ENCODE measurements around the gene RUVBL1. TPM values are rescaled to one million over a fixed set of nuclear protein-coding genes. Genes with fewer than 3 reads are reported as not detected.

The RUVBL1 gene
- total RNA-seq, 1 experiment from 2014 or later: 153 TPM

GRCh38 chr3:128100161-128100560, 23.5 kb downstream of the RUVBL1 start:
- POLR2A ChIA-PET (ENCODE audit: low non-redundant PET): no interaction called here
- BruUV-seq (replicated peaks): no TSS peak
- H3K4me1 ChIP-seq (ENCODE audit: insufficient read depth, low read length, poor library complexity, severe bottlenecking): no peaks in the 10 kb centered on the region
- intact Hi-C loops (cut with micrococcal nuclease; ENCODE audit: unreplicated experiment): no loop called here
- CTCF ChIA-PET: no interaction called here
- H3K9me3 ChIP-seq (ENCODE audit: low read depth, low read length, poor library complexity, severe bottlenecking): no peaks in the 10 kb centered on the region
- no peak for DNase-seq (ENCODE audit: low spot score)
- TF ChIP-seq EZH2 (IDR thresholded peaks at IDR 0.05; ENCODE audit: borderline replicate concordance, low read depth, low read length, poor library complexity, severe bottlenecking) (no peak), CTCF (conservative IDR thresholded peaks at IDR 0.05; ENCODE audit: low read depth, low read length) (no peak)
- peaks cover 94% of the 10 kb centered on the region for H3K36me3 ChIP-seq (ENCODE audit: insufficient read depth, low read length, poor library complexity, severe bottlenecking)
- H3K4me3 ChIP-seq (ENCODE audit: low read depth, low read length, poor library complexity, severe bottlenecking): no peak overlapping the region
- no peaks in the 10 kb centered on the region for H3K27me3 ChIP-seq (replicated peaks; ENCODE audit: insufficient read depth, low read depth, low read length, poor library complexity)
- H3K27ac ChIP-seq (ENCODE audit: low read depth, low read length, poor library complexity, severe bottlenecking): no peak overlapping the region

DNA sequence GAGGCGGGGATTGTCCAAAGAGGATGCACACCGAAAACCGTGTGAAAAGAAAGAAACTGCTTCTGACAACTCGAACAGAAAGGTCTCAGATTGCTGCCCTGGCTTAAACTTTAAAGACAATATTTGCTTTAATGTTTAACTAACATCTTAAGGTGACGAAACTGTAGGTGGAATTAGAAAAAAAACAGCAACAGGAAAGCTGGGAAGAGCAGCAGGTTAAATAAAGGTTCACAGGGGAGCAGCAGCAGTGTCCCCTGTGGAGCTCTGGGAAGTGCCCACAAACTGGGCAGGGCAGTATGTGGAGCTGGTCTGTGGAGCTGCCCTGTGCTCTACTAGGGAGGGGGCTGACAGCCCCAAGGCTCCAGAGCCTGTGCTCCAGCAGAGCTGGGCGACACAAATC, 25.4 kb downstream of the RUVBL1 start:
- TF ChIP-seq CTCF (conservative IDR thresholded peaks at IDR 0.05; ENCODE audit: low read depth, low read length) (no peak), EZH2 (IDR thresholded peaks at IDR 0.05; ENCODE audit: borderline replicate concordance, low read depth, low read length, poor library complexity, severe bottlenecking) (no peak)
- H3K4me1 ChIP-seq (ENCODE audit: insufficient read depth, low read length, poor library complexity, severe bottlenecking): no peaks in the 10 kb centered on the region
- DNase-seq (ENCODE audit: low spot score): no peak
- no peaks in the 10 kb centered on the region for H3K9me3 ChIP-seq (ENCODE audit: low read depth, low read length, poor library complexity, severe bottlenecking)
- POLR2A ChIA-PET (ENCODE audit: low non-redundant PET): no interaction called here
- no peak overlapping the region for H3K4me3 ChIP-seq (ENCODE audit: low read depth, low read length, poor library complexity, severe bottlenecking)
- H3K27me3 ChIP-seq (replicated peaks; ENCODE audit: insufficient read depth, low read depth, low read length, poor library complexity): no peaks in the 10 kb centered on the region
- intact Hi-C loops (cut with micrococcal nuclease; ENCODE audit: unreplicated experiment): no loop called here
- peaks cover 95% of the 10 kb centered on the region for H3K36me3 ChIP-seq (ENCODE audit: insufficient read depth, low read length, poor library complexity, severe bottlenecking)
- CTCF ChIA-PET: no interaction called here
- no TSS peak for BruUV-seq (replicated peaks)
- H3K27ac ChIP-seq (ENCODE audit: low read depth, low read length, poor library complexity, severe bottlenecking): no peak overlapping the region

DNA sequence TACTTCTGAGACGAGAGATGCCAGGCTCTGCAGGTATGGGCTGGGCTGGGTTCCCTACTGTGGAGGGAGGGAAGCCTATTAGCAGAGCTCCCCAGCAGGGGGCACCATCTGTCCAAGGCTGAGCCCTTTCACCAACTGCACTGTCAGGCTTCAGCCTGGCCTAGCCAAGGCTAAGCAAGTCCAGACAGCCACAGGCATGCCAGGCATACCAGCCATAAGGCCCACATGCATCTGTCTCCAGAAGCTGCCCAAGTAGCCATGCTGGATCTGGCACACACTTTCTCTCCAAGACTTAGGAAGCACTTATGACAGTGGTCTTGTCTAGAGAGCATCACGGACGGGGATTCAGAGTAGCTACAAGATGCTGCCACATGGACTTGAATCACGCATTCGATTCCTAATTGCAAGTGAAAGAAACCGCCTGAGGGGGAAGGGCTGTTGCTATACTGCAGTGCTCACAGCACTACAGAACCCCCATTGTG, 28.3 kb downstream of the RUVBL1 start:
- ChIA-PET POLR2A (ENCODE audit: low non-redundant PET) (no interaction called here), CTCF (interaction anchor here (0.5 to 1.7 kb wide), 2 partner anchors 38 to 402 kb away, joined by 3 to 5 read pairs; no protein-coding TSS in a partner anchor)
- Histone ChIP-seq H3K27me3 (replicated peaks; ENCODE audit: insufficient read depth, low read depth, low read length, poor library complexity) (no peaks in the 10 kb centered on the region), H3K4me1 (ENCODE audit: insufficient read depth, low read length, poor library complexity, severe bottlenecking) (no peaks in the 10 kb centered on the region), H3K4me3 (ENCODE audit: low read depth, low read length, poor library complexity, severe bottlenecking) (no peak overlapping the region), H3K27ac (ENCODE audit: low read depth, low read length, poor library complexity, severe bottlenecking) (no peak overlapping the region), H3K36me3 (ENCODE audit: insufficient read depth, low read length, poor library complexity, severe bottlenecking) (peaks cover 73% of the 10 kb centered on the region), H3K9me3 (ENCODE audit: low read depth, low read length, poor library complexity, severe bottlenecking) (no peaks in the 10 kb centered on the region)
- no TSS peak for BruUV-seq (replicated peaks)
- intact Hi-C loops (cut with micrococcal nuclease; ENCODE audit: unreplicated experiment): no loop called here
- TF ChIP-seq EZH2 (IDR thresholded peaks at IDR 0.05; ENCODE audit: borderline replicate concordance, low read depth, low read length, poor library complexity, severe bottlenecking) (no peak), CTCF (conservative IDR thresholded peaks at IDR 0.05; ENCODE audit: low read depth, low read length) (peak; percentile 69)
- DNase-seq (ENCODE audit: low spot score): peak; percentile 59
